Dedifferentiated amniotic fluid mesenchymal stem cell (primary cell): ENCODE measurements around the gene KCNK18.

Source experiments
- DNase-seq: peaks from one replicate; pipeline ENCODE4 v3.0.0-alpha.2; 2016; ENCODE audit errors: extremely low spot score

KCNK18 gene

DNA sequence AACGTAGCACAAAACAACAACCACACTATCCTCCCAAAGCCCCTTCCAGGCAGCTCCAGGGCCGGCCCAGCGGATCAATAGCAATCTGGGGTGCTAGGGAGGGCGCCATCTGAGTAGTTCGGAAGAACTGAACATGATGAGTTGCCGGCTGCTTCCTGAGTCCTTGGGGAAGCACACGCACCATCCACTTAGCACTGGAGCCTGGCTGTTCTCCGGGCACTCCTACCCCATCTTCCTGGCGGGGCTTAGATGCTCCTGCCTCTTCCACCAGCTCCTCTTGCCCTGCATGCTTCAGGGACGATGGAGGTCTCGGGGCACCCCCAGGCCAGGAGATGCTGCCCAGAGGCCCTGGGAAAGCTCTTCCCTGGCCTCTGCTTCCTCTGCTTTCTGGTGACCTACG, at the start of gene KCNK18:
TSS of gene KCNK18 (plus strand) at position 301 of the 400 bp plus-strand sequence. CDS start at position 301, 0 bp downstream.
- DNase-seq: no peak

DNA sequence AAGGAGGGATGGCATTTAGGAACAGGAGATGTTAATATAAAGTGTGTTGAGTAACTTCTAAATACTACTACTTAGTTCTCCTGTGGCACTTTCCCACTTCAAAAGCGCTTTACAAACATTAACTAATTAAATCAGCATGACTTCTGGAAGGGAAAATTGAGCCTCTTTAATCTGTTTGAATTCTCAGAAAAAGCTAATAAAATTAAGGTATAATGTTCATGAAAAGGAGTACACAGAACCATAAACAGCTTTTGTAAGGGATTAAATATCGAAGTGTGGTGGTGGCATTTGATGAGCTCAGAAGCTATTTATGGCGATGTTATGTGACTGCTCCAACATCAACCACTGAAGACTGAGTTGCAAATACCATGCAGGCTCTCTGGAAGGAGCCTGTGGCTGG, 49.0 kb upstream of the KCNK18 start:
- no peak for DNase-seq

DNA sequence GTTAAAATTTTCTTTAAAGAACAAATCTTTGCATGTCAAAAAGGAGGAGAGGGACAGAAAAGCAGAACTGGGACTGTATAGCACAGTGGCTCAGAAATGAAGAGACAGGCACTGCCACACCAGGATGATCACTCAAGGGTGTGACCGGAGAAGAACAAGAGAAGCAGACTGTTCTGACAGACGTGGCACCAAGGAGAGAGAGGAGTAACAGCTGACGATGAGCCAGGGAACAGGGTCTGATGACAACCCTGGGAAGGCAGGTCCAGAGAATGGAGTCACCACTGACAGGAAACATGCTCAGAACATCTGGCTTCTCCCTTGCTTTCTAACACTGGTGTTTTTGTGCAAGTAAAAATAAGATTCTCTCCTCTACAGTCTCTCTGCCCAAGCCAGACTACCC, 44.6 kb upstream of the KCNK18 start:
- no peak for DNase-seq

DNA sequence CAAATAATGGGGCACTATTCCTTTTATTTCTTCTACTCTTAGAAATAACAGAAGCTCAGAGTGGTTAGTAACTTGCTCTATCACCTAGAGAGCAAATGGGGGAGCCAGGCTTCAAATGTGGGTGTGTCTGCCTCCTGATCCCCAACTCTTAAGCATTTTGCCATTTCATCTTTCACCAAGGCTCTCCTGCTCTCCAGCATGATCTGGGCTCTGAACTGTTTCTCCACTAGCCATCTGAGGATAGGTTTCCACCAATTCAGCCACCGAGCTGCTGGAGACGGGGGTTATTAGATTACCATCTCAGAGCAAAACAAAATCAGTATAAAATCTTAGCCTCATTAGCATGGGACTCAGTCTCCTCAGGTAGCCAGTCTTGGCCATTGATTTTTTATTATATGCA, 39.0 kb upstream of the KCNK18 start:
- no peak for DNase-seq

DNA sequence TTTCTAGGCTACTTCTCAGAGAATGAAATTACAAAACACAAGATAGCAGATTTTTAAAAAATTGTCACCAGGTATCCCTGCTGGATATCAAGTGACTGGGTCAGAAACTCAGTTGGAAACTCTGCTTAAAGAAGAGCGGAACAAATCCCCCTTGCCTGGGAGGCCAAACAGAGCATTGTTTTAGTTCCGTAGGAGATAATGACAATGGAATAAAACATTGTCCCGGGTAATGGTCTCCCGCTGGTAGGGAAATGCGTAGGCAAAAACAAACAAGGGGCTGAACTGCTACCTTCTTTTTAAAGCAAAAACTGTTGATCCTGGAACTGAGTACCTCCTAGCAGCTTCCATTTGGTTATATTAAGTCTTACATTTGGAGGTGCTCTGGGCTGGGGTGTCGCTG, 37.9 kb upstream of the KCNK18 start:
- no peak for DNase-seq

DNA sequence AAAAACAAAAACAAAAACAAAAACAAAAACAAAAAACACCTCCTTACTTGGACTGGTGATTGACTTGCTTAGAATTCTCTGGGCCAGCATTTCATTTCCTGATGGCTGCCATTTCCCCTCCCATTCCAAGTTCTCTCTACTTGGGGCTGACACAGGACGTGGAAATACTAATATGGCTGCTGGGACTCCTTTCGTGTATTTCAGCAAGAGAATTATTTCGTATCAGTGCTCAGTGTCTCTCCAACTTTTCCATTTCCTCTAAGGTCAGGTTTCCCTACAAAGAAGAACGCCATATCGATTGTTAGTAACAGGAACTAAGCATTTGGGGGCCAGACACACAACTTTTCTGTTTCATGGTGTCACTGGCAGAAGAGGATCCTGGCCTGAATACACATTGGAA, 36.7 kb upstream of the KCNK18 start:
- no peak for DNase-seq

DNA sequence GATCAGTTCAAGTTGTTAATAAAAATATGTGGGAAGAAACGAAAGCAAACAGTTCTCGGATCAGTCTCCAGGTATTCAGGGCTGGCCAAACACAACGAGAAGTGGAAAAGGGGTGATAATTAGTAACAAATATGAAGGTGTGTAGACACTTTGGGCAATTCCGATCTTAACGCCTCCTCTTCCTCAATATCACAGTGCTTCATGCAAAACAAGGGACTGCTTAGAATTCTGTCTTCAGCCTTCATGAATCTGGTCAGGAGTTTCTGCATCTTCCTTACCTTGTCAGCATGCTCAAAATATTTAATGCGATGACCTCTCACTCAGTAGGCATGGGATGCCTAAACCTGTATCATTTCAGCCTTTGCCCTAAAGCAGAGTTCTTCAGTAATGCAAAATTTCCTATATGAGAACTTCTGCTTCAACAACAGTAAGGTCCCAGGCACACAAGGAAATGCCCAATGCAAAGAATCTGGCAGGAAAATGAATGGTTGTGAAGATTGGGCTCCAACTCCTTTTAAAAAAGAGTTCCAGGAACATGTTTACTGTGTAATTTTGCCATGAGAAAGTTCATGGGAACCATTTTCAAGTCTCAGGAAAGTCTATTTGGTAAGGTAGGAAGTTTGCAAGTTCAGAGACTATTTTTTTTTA, 35.8 kb upstream of the KCNK18 start:
- DNase-seq: no peak

DNA sequence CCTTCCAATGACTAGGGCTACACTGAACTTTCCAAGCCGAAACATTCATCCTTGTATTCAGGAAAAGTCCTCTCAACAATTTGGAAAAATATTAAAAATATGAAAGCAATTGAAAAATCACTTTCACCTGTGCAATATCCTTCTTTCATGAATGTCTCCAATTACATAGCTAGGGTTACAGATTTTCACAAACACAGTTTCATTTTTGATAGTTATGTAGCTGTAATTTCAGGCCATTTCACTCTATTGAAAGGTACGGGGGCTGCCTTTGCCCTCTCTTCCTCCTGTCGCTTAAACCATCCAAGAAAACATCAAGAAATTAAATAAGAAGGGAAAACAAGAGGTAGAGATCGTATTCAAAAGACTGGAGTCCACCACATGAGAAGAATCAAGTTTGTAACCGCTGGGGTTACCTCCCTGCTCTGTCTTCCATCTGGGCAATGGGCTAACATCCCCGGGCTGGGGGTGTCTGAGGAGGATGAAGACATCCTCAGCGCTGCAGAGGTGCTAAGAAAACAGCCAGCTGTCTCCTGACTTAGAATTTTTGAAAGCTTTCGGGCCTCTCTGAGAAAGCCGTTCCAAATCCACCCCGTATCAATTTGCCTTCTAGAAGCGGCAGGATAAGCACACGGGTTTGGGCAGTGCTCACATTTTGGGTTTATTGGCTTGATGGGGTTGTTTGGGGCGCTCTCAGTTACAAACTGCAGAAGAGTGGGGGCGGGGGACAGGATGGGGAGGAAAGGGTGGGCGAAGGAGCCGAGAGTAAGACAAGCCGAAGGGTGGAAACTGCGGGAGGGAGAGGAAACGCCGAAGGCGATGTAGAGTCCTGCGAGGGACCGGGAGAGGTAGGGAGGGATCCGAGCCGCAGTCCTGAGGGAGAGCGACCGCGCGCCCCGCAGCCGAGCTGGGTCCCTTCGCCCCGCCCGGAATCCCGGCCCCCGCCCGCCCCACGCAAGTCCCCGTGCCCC, 34.9 kb upstream of the KCNK18 start:
- DNase-seq: no peak

DNA sequence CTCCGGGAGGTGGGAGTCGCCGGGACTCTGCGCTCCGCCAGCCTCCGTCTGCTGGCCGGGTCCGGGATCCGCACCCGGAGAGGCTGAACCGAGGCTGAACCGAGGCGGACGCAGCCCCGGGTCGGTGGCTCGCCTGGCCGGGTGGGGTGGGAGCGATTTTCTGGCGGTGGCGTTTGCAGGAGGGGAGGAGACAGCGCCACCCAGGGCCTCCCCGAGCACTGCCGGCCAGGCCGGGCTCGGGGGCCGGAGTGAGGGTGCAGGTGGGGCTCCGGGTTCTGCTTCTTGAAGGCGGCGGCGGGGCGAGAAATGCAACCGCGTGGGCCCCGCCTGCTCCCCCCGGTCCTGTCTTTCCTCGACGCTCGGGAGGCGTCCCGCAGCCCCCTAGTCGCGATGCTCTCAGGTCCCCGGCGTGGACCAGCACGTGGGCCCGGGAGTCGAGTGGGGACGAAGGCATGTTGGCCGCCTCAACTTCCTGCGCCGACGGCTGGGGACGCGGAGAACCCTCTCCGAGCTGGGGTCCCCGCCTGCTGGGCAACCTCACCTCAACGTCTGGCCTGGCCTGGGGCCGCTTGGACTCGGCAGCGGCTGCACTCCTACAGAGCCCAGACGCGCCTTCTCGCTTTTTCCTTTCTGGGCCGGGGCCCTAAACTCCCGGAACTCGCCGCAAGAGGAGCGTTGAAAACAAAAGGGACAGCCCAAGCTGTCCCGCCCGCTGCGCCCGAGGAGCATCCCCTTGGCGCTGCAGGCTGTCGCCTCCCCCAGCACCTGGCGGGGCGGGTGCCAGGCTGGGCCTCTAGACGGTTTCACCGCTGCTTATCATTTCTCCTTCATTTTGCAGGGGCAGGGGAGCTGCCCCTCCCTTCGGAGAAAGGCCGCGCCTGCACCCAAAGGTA, 34.0 kb upstream of the KCNK18 start:
- no peak for DNase-seq

DNA sequence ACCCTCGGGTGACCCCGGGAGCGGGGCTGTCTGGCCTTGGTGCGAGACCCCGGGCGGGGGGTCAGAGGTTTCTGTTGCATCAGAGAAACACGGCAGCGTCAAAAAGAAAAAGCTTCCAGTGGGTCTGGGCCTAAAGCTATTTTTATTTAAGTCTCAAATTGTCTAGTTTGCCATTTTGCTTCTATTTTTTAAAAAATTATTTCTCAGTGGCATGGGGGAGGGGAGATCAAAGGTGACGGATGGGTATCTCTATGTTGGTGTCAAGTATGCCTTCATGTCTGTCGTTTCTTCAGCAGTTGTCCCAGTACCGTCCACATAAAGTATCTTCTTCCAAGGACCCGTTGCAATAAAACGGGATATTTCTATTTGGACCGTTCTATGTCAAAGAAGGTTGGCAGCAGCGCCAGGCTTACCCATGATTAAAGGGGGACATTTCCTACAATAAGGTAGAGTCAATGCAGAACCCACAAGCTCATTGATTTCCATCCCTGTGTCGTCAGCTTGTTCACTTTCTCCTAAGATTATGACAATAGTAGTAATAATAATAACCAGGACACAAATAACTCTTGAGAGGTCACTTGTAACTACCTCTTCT, 33.2 kb upstream of the KCNK18 start:
- DNase-seq: no peak

DNA sequence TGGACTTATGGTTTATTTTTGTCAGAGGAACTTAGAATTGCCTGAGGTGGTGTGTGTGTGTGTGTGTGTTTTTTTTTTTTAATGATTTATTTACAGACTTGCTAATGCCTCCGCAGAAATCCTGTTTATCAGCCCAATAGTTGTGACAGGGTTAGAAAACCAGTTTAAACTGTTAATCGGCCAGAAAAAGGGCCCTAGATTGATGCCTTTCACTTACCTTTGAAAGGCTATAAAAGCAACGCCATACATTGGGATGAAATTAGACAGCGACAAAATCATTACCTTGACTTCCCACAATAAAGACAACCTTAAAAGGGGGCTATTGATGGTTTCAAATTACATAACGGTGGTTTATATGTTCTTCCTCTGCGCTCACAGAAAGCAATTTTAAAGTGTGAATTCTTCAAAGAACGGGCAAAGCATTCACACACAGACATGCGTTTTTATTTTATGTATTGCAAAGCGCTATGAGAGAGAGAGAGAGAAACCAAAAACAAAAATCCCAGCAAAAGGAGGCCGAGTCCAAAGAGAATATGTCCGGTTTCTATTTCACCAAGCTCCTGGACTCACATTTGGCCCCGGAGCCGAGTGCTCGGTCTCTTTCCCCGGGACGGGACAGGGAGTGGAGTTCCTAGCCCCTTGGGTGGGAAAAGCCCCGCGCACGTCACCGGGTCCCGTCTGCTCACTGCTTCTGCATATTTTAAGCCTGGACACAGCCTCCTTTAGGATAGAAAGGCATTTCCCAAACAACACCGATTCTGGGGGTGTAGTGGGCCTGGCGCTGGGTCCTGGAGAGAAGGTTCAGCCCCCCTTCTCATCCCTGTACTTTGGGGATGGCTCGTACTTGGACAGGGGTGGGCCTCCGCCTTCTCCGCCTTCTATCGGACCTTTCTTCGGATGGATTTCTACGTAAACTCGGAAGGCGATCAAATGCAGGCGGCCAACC, 32.4 kb upstream of the KCNK18 start:
- DNase-seq: no peak

DNA sequence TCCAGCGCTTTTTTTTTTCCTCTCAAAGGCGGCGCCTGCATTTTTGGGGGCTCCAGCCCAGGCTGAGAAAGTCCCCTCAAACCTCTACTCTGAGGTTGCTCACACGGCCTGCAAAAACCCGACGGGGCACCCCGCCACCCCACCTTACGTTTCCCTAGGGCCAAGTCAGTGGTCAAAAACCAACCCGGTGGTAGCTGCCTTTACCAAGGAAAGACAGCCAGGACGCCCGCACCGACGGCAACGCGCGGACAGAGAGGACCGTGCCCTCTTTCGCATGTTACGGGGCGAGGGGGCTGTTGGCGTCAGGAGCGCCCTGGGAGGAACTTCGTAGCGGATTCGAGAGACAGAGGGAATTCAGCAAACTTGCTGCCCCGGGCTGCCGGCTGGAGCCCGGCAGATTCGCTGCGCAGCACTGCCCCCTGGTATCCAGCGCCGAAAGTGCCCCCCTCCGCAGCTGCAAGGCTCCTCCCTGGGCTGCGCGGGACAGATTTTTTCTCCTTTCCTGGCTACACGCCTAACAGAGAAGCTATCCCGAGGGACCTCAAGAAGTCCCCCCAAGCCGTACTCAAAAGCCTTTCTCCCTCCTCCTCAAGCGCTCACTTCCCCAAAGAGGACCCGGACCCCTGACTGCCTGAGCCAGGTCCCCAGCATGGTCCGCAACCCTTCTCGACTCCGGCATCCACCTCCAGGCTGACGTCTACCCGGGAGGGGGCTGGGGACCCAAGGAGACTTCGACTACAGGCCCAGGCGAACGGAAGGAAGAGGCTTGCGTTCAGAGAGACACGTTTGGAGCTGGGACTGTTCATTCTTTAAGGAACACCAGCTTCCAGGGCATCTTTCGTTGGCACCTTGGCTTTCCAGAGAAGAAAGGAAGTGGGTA, 31.5 kb upstream of the KCNK18 start:
- DNase-seq: no peak

DNA sequence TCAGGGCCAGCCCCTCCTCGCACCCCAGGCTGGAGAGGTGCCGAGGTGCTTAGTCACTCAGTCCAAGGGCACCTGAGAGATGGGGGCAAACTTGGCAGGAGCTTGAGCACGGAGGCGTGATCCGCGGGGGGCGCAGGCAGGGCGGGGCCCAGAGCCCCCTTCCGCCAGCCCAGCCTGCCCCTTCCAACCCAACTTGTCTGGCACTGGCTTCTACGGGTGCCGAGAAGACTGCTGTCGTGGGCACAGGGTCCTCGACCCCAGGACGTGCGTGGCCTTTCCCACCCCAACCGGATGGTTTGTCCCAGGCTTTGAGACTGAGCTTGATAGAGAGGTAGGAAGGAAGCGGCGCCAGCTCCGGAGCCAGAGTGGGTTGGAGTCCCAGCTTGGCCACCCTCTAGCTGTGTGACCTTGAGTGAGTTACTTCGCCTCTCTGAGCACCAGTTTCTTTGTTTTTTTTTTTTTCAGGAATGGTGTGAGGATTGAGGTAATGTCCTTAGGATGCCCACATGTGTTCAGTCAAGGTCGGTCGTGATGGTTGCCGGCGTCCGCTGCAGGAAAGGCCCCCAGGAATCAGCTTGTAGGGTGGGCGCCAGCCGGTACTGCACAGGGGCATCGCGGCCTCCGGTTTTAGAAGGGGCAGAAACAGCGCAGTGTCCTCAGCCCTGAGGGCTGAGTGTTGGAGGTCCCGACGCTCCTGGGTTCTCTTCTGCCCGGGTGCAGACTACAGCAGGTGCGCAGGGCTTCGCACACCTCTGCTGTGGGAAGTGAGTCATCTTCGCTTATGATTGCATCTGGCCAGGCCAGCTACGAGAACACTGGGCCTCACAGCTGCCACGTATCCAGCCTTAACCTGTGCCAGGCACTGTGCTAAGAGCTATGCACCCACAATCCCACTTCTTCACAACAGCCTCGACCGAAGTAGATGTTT, 30.6 kb upstream of the KCNK18 start:
- no peak for DNase-seq

DNA sequence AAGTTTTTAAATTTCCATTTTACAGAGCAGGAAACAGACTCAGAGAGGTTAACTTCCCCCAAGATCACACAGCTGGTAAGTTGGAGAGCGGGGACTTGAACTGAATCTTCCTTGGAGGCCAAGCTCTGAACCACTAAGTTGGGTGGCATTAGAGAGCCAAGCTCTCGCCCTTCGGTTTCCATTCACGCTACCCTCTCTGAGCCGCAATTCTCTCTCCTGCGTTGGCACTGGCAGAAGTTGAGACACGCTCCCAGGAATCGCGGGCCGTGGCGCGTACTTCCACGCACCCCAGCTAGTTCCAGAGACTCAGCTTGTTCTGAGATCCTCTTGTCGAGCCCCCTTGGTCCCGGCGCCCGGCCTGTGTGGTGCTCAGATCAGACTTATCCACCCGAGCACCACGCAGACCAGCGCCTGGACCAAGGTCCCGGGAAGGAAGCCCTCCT, 29.9 kb upstream of the KCNK18 start:
- no peak for DNase-seq

DNA sequence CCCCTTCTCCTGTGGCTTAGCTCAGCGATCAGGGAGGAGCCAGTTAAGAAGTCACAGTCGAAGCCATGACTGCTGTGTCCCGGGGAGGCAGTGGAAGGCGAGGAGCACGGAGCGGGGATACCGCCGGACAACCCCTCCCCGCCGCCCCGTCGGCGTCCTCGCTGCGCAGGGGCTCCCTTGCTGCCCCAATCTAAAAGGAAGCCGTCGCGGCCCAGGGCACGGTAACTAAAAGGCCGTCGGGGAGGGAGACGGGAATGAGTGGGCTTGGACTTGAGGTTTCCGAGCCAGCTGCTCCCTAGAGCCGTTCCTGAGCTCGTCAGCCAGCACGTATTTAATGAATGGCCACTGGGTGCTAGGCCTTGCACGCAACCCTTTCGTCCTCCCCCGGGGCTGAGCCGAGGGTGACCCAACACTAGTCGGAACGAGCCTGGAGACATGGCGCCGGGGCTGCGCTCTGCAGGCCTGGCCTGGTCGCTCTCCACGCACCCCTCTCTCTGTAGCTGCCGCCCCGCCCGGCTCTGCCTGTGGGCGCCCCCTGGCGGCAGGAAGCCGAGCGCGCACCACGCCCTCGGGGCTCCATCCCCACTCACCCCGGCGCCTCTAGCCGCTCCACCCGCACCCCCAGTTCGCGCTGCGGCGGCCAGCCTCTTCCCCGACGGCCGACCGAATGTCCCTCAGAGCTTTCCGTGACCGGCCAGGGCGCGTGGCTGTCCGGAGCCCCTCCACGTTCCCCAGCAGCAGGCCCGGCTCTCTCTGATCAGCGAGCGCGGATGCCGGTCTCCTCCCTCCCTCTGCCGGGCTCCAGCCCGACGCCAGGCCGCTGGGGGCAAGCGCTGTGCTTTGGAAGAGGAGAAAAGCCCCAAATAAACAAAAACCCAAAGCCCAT, 29.3 kb upstream of the KCNK18 start:
- DNase-seq: no peak

DNA sequence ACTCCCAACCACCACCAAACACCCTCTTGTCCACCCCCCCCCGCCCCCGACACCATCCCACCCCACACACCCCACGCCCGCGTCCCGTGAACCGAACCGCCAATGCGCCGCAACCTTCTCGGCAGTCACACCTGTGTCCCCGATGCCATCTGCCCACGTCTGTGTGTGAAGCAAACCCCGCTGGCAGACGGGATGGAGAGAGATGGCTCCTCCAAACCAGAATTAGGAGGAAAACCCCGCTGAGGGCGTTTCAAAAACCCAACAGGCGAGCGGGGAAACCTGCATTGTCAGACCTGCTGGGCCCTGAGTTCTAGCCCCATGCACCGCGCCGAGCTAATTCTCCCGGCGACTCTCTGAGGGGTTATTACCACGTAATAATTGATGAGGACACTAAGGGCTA, 28.6 kb upstream of the KCNK18 start:
- no peak for DNase-seq

DNA sequence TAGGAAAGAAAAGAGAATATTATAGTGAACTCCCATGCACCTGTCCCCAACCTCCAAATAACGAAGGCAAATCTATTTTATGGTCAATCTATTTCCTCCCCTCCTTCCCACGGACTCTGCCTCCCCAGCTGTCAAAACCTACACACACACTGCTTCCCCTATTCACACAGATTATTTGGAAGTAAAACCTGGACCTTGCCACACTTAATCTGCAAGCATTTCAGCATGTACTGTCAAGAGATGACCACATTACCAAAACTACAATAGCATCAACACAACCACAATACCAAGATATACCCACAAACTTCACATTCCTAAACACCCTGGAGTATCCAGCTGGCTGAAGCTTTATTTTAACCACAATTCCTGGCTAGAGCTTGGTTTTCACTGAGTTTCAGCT, 27.8 kb upstream of the KCNK18 start:
- no peak for DNase-seq
